Ureter (tissue), 1 donor: ENCODE data around the gene TIMELESS. TPM values are rescaled to one million over a fixed set of nuclear protein-coding genes. Genes with fewer than 3 reads are reported as not detected.
"Not testable (repeated sequence)": the region's sequence is repeated elsewhere in the genome, so short reads cannot be mapped to it uniquely, and the experiment has no call there.

ENCODE experiments used
- DNase-seq: peaks from one replicate; pipeline ENCODE4 v3.0.0-alpha.2; 2020; ENCODE audit warnings: low spot score
- total RNA-seq: library from RNA; stranded (reverse); gene quantifications from one replicate; pipeline ENCODE4 v1.2.4, GENCODE V29; 2023
- donor health status: DM: yes; HTN: yes; CAD: no.

Gene TIMELESS, protein sequence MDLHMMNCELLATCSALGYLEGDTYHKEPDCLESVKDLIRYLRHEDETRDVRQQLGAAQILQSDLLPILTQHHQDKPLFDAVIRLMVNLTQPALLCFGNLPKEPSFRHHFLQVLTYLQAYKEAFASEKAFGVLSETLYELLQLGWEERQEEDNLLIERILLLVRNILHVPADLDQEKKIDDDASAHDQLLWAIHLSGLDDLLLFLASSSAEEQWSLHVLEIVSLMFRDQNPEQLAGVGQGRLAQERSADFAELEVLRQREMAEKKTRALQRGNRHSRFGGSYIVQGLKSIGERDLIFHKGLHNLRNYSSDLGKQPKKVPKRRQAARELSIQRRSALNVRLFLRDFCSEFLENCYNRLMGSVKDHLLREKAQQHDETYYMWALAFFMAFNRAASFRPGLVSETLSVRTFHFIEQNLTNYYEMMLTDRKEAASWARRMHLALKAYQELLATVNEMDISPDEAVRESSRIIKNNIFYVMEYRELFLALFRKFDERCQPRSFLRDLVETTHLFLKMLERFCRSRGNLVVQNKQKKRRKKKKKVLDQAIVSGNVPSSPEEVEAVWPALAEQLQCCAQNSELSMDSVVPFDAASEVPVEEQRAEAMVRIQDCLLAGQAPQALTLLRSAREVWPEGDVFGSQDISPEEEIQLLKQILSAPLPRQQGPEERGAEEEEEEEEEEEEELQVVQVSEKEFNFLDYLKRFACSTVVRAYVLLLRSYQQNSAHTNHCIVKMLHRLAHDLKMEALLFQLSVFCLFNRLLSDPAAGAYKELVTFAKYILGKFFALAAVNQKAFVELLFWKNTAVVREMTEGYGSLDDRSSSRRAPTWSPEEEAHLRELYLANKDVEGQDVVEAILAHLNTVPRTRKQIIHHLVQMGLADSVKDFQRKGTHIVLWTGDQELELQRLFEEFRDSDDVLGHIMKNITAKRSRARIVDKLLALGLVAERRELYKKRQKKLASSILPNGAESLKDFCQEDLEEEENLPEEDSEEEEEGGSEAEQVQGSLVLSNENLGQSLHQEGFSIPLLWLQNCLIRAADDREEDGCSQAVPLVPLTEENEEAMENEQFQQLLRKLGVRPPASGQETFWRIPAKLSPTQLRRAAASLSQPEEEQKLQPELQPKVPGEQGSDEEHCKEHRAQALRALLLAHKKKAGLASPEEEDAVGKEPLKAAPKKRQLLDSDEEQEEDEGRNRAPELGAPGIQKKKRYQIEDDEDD
- 11.0 TPM for total RNA-seq

DNA sequence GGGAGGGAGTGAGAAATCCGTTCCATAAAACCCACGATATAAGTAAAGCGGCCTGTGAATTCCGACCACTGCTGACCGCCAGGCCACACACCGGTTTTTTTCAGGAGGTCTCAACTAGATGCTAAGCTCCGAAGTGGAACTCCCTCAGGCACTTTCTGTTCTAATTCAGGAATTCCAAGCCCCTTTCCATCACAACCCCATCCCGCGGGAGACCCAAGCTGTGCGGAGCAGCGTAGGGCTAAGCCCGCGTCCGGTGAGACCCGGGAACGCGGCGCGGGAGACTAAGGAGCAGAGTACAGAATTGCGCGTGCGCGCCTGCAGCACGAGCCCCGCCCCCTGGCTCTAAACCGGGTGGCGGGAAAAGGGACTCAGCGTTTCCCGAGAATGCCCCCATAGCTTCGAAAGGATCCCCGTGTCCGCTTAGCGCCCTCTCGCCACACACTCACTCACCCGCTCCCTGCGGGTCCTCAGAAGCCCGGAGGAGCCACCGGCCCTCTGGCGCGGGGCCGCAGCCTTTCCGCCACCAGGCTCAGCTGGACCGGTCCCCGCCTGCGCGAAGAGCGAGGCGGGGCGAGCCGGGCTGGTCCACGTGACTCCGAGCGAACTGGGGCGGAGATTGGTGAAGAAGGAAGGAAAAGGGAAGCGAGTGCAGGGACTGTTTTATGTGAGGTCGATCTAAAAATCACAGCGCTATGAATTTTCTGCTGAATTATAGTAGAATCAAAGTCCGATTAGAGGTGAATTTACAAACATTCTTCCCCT, at the start of gene TIMELESS:
Gene TIMELESS, minus strand, starts transcription at position 567 of the 762 bp plus-strand sequence. CDS start 15,256 bp downstream, outside the sequence.
- peak; percentile 91 for DNase-seq

DNA sequence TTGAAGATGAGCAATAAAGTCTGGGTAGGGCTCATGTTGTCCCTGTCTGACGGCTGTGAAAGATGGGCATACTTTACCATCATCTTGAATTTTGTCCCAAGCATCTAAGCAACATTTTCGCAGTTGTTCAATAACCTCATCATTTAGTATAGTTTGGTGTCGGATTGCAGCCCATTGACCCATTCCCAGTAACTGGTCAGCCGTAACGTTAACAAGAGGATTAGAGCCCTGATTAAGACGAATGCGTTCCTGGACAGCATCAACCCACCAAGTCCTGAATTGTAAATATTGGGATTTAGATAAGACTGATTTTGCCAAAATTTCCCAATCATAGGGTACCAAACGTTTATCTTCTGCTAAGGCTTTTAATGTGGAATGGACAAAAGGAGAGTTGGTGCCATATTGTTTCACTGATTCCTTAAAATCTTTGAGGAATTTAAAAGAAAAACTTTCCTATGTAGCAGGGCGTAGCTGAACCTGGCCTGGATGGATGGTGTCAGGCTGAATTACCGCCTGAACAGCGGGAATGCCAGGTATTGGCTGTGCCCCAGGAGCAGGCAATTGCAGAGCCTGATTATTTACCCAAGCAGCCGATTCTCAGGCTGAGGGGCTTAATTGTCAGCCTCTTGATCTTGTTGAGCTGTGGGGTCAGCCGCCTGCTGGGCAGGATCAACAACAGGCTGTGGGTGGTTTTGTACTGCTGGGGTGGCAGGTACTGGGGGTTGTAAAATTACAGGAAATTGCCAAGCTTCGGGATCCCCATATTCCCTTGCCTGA, 49.1 kb upstream of the TIMELESS start:
- not testable (repeated sequence) for DNase-seq

DNA sequence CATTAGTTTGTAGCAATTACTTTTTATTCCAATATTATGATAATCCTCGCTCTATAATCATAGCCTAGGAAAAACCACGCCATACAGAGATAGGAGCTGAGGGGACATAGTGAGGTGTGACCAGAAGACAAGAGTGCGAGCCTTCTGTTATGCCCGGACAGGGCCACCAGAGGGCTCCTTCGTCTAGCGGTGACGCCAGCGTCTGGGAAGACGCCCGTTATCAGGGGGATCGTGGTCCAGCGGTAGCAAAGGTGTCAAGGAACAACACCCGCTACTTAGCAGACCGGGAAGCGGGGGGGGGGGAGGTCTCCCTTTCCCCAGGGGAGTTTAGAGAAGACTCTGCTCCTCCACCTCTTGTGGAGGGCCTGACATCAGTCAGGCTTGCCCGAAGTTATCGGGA, 47.5 kb upstream of the TIMELESS start:
- peak; percentile 51 for DNase-seq

DNA sequence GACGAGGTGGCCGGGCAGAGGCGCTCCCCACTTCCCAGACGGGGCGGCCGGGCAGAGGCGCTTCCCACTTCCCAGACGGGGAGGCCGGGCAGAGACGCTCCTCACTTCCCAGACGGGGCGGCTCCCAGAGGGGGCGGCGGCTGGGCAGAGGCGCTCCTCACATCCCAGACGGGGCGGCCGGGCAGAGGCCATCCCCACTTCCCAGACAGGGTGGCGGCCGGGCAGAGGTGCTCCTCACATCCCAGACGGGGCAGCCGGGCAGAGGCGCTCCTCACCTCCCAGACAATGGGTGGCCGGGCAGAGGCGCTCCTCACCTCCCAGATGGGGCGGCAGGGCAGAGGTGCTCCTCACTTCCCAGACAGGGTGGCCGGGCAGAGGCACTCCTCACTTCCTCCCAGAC, 45.3 kb upstream of the TIMELESS start:
- DNase-seq, result not testable (repeated sequence)

DNA sequence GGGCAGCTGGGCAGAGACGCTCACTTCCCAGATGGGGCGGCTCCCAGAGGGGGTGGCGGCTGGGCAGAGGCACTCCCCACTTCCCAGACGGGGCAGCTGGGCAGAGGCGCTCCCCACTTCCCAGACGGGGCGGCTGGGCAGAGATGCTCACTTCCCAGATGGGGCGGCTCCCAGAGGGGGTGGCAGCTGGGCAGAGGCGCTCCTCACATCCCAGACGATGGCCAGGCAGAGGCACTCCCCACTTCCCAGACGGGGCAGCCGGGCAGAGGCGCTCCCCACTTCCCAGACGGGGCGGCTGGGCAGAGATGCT, 44.8 kb upstream of the TIMELESS start:
- not testable (repeated sequence) for DNase-seq

DNA sequence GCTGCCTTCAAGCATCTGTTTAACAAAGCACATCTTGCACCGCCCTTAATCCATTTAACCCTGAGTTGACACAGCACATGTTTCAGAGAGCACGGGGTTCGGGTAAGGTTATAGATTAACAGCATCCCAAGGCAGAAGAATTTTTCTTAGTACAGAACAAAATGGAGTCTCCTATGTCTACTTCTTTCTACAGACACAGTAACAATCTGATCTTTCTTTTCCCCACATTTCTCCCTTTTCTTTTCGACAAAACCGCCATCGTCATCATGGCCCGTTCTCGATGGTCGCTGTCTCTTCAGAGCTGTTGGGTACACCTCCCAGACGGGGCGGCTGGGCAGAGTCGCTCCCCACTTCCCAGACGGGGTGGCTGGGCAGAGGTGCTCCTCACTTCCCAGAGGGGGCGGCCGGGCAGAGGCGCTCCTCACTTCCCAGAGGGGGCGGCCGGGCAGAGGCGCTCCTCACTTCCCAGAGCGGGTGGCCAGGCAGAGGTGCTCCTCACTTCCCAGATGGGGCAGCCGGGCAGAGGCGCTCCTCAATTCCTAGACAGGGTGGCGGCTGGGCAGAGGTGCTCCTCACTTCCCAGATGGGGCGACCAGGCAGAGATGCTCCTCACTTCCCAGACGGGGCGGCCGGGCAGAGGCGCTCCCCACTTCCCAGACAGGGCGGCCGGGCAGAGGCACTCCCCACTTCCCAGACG, 44.3 kb upstream of the TIMELESS start:
- DNase-seq, result not testable (repeated sequence)

DNA sequence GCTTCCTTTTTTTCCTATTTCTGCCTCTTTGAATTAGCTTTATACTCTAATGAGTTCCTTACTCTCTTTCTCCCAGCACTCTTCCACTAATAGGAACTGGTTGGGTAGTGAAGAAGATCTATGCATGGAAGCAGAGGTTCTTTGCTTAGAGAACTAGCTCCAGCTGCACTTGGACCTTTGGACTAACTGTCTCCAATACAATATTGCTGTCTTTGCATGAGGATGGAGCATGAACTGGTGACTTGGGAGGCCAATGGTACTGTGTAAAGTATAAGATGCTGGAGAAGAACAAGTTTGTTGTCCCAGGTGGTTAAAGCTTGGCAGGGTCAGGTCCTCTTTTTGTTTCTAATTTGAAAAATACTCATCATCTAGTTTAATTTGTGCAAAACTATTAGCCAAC, 41.1 kb upstream of the TIMELESS start:
- no peak for DNase-seq

DNA sequence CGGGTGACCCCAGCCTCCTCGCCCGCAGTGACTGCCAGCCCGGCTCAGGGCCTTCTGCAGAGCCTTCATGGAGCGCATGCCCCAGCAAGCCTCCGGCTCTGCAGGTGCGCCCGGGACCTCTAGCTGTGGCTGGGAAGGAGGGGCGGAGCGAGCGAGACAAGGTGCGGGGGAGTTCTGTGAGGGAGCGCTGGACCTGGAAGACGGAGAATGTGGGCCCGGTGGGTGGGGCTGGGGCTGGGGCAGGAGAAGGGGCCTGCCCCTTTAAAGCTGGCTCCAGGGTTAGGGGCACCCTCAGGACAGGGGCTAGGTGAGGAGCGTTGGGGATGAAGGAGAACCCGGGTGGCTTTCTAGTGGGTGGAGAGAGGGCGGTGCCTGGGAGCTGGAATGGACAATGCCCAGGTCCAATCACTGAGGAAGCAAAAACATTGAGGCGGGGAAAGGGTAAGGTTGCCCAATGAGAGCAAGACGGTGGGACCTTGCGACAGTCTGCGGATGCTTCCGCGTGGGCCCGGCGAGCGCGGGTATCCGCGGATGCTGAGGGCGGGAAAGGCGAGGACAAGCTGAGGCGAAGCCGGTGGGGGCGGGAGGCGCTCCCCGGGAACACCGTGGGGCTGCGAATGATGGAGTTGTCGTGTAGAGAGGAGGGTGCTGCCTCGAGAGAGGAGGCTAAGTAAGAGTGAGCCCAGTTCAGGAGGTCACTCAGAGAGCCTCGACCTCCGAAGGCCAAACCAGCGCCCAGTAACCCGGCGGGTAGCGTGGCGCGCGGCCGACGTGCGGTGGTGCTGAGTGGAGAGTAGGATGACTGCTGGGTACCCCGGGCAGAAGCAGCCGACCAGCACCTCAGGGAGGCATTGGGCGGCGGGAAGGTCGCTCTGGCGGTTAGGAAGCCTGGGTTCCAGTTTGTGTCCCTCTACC, 39.1 kb upstream of the TIMELESS start, which contains the start of gene GLS2:
Gene GLS2, minus strand, starts transcription at position 121 of the 915 bp plus-strand sequence. Its CDS starts 43 bp downstream, at position 78.
- DNase-seq, result peak; percentile 86

DNA sequence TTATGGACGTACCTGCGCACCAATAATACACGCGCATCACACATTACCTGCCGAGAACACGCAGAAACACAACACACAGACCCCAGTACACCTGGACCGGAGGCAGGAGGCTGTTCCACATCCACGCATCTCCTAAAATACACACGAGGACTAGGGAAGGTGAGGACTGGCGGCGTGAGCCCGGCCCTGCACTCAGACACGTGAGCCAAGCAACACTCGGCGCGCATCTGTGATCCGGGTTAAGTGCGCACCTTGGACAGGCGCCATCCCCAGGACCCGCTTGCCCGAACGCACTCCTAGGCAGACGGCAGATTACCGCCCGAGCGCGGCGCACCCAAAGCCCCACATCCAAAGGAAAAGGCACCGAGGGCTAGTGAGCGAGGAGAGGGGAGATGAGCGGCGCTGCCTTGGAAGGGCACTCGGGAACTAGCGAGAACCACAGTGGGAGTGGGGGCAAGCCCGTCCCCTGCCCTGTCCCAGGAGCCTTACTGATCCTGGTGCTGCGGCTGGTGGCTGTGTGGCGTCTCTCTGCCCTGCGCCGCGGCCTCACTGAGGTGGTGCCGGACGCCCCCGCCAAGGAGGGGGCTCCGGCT, 38.3 kb upstream of the TIMELESS start:
- no peak for DNase-seq

DNA sequence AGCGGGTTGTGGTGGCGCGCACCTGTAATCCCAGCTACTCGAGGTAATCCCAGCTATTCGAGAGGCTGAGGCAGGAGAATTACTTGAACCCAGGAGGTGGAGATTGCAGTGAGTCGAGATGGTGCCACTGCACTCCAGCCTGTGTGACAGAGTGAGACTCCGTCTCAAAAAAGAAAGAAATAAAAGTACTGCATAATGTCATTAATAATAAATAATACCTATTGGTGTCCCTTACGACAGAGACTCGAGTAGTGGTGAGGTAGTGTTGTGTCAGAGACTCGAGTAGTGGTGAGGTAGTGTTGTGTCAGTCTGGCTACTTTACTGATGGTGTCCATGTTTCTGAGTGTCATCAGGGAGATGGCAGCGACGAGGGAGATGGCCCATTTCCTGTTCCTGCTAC, 37.5 kb upstream of the TIMELESS start:
- no peak for DNase-seq

DNA sequence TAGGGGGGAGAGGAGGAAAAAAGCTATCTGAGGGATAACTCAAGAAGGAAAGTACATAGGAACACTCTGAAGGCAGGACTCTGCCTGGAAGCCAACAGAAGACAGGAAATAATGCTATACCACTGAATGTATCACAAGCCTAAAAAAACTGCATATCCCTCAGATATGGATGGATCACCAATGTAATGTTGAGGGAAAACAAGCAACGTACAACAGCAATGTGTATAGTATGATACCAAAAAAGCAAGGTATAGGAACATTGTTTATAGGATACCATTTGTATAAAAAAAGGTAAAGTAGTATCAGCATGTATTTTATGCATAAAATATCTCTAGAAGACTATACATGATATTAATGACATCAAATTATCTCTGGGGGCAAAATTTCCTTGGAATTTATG, 35.3 kb upstream of the TIMELESS start:
- no peak for DNase-seq

DNA sequence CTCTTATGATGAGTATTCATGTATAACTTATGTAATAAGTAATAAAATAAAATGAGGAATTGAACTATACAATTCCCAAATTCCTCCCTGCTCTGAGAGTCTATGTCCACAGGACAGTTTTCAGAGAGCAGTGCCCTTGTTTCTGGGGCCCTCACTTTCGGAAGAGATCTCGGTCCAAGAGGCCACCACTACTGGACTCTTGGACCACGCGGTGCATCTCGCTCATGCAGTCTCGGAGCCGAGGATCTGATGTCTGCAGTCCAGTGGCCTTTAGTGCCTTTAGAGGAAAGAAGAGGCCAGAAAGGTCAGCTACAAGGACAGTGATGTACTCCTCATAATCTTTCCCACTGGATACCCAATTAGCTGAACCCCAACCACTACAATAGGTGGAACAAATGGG, 30.4 kb upstream of the TIMELESS start:
- DNase-seq, result no peak

DNA sequence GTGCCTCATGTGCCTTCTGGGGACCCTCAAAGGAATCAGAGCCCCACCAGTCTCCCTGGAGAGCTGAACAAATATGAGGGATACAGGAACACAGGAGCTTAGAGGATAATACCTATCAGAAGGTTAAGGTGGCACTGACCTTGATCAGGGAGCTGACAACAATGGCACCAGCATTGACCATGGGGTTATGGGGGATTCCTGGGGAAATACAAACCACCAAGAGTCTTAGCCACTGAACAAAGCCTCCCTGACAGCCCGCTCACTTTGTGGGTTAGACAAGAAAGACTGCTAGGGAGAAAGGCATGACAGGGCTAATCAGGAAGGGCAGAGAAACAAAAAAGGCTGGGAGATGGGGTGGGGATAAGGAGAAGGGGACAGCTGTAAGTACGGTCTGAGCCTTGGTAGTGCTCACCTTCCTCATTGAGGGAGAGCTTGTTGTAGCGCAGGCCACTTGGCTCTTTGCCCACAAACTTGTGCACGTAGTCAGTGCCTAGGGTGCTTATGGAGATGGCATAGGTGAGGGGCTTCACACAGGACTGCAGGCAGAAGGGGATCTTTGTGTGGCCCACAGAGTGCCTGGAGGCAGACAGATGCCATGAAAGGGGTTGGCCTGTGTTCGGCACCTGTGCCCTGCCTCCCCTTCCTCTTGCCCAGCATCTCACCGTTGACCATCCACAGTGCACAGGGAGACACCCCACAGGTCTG, 28.4 kb upstream of the TIMELESS start:
- DNase-seq, result no peak

DNA sequence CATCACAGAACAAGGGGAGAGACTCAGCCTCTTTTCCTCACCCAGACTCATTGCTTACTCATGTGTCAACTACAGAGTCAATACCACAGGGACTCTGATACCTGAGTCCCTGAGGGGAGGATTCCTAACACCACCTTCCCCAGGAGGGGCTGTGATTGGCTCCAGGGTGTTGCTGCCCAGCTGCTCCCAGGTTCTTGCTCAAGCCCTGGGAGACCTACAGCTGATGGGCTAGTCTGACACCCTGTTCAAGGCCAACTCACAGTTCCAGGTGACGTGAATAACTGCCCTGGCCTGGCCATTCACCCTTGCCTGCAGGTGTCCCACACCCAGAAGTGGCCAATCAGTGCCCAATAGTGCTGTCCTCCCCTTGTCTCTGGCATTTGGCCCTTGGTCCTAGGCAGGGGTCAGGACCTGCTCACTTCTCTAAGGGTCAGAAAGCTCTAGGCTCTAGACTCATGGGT, 27.8 kb upstream of the TIMELESS start:
- no peak for DNase-seq

DNA sequence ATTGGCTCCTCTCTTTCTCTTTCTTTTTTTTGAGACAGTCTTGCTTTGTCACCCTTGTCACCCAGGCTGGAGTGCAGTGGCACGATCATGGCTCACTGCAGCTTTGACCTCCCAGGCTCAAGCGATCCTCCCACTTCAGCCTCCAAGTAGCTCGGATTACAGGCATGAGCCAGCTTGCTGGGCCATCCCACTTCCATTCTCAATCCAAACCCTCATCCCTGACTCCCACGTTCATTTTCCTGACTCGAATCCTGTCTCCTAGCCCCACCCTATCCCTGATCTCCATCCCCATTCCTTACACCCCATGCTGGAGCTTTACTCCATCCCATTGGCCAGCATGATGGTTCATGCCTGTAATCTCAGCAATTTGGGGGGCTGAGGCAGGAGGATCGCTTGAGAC, 26.9 kb upstream of the TIMELESS start:
- DNase-seq, result no peak

DNA sequence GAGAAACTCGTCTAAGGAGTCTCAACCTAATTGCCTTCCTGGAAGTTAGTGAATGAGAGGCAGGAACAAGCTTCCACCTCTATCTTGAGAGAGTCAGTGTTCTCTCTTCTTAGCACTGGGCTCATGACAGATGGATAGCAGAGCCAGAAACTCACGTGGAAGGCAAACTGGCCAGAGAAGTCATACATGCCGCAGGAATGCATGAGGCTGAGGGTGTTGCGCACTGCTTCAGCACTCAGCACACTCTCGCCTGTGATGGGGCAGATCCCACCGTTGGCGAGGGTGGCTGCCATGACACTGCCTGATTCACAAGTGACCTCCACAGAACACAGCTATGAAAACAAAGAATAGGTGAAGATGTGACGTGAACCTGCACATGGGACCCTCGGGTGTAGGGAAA, 25.2 kb upstream of the TIMELESS start:
- DNase-seq, result no peak
